HG03378 (cell line): ENCODE data around the gene DIO3.
"Not testable (repeated sequence)": the region's sequence is repeated elsewhere in the genome, so short reads cannot be mapped to it uniquely, and the experiment has no call there.

Source experiments
- ATAC-seq: cut with Tn5 transposase; IDR thresholded peaks from one replicate; pipeline ENCODE4 v1.9.1; 2021; ENCODE audit warnings: mild to moderate bottlenecking, moderate library complexity; ENCODE audit not compliant: unreplicated experiment

DIO3 gene

DNA sequence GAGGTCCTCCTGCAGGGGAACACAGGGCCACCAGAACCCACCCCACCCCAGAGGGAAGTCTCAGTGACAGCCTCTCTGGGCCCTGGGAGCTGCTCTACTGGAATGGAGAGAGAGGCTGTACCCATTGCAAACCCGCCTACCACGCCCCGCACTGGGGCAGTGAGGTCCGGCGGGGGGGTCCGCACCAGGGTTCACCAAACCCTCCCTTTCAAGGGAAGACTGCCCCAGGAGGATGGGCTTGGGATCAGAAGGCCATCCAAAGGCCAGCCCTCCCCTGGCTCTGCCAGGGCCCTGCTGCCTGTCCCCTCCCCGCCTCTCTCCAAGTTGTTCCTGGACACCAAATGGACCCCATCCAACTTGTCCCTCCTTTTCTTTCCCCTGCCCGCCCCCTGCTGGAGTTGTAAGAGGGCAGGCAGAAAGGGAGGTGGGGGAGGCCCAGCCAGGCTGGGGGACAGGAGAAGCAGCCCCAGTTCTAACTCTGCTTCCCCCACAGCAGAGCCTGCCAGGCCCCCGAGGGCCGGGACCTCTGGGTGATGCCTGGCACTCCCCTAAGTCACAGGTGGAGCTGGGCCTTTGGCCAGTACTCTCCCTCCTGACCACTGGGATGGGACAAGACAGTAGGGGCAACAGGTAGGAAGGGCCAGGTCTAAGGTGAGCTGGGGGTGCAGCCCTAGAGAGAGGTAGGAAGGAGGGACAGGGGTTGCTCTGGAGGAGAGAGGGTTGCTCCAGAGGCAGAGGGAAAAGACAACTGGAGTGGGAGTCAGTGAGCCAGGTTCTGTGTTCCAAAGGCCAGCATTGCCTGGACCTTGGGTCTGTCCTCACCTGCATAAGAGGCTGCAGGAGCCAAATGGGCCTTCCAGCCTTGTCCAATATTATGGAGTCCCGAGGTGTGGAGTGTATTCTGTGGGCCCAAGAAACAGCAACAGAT lies 3.2 kb upstream of the DIO3 start:
- no peak for ATAC-seq

DNA sequence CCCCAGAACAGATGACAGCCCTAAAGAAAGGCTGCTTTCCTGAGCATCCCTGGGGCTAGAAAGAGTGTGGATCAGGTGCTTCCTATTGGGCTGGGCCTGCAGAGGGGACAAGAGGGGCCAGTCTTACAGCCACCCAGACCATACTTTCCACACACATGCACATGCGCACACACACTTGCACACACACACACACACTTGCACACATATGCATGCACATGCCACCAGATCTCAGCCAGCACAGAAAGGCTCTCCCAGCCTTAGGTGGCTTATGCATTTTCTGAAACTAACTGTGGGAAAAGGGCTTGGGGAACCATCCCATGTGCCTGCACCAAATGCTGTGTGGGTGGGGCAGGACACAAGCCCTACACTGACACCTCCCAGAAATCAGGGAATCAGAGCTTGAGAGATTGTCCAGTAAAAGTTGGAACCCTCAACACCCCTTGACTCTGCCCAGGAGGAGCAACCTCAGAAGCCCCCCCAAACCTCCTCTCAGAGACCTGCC lies 2.5 kb upstream of the DIO3 start:
- ATAC-seq = no peak

DNA sequence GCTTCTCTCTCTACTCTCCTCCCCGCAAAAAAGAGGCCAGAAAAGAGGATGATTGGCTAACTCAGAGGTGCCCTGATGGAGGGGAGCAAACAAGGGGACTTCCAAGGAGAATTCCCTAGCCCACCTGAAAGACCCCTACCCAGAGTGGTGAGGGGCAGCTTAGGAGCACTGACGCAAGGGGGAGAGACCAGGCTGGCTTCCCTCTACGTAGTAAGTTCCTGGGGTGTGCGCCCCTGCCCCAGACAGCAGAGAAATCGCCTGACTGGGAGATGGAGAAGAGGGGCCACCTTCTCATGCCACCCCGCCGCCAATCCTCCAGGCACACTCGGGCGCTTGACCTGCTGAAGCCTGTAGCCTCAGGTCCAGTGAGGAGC lies 2.1 kb upstream of the DIO3 start:
- ATAC-seq = no peak

DNA sequence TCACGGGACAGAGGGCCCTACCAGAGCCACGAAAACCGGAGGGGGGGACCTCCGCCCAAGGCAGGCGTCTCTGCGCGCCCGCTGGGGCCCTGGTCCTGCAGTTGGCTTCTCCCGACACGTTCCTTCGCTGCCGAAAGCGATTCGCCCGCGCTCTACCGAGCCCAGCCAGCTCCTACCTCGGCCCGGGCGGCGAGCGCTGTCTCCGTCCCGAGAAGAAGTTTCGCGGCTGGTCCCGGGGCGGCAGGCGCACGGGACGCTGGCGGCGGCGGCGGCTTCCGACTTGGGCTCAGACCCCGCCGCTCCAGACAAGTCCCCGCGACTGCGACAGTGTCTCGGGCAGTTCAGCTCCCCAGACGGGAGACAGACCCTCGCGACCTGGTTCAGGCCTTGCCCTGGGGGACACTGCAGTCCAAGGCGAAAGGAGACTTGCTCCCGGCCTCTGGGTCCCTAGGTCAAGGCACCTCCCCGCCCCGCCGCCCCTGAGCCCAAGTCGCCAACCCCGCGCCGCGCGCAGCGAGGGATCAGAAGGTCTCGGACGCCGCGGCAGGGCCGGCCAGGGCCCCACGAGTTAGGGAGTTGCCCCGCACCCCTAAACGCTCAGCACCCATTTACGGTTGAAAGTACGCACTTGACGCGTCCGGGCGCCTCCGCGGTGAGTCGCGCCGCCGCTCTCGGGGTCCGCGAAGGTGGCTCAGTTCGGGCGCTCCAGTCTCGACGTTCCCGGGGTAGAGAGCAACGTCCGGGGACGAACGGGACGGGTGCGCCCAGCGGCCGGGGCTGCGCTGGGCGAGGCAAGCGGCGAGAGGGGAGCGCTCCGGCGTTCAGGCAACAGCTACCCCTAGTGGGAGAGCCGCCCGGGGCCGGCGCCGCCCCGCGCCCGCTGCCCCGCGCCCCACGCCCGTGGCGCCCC lies 1.4 kb upstream of the DIO3 start:
- ATAC-seq = no peak

DNA sequence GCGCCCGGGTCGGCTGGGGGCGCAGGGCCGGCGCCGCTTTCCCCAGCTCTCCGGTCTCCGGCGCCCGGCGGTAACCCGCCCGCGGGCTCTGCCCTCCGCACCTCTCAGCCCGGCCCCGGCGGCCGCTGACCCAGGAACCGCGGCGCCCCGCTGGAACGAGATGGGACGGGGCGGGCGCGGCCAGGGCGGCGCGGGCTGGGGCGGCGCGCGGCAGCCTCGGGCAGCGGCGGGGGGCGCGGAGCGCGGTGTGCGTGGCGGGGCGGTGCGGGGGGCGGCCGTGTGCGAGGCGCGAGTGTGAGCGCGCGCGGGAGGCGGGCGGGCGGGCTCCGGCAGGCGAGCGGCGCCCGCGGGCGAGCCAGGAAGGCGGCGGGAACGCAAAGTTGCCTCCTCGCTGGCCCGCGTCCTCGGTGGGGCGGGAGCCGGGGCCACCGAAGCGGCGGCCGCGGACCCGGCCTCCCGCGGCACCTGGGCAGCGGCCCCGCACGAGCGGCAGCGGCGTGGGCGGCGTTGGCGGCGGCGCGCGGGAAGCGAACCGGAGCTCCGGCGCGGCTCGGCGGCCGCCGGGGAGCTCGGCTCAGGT lies 671 bp upstream of the DIO3 start:
- no peak for ATAC-seq

DNA sequence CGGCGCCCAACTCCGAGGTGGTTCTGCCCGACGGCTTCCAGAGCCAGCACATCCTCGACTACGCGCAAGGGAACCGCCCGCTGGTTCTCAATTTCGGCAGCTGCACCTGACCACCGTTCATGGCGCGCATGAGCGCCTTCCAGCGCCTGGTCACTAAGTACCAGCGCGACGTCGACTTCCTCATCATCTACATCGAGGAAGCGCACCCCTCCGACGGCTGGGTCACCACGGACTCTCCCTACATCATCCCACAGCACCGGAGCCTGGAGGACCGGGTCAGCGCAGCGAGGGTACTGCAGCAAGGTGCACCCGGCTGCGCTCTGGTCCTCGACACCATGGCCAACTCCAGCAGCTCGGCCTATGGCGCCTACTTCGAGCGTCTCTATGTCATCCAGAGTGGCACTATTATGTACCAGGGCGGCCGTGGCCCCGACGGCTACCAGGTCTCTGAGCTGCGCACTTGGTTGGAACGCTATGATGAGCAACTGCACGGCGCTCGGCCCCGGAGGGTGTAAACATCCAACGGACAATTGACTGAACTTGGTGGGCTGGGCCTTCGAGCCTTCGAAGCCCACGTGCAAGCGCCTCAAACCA lies 699 bp downstream of the DIO3 start:
- ATAC-seq = no peak

DNA sequence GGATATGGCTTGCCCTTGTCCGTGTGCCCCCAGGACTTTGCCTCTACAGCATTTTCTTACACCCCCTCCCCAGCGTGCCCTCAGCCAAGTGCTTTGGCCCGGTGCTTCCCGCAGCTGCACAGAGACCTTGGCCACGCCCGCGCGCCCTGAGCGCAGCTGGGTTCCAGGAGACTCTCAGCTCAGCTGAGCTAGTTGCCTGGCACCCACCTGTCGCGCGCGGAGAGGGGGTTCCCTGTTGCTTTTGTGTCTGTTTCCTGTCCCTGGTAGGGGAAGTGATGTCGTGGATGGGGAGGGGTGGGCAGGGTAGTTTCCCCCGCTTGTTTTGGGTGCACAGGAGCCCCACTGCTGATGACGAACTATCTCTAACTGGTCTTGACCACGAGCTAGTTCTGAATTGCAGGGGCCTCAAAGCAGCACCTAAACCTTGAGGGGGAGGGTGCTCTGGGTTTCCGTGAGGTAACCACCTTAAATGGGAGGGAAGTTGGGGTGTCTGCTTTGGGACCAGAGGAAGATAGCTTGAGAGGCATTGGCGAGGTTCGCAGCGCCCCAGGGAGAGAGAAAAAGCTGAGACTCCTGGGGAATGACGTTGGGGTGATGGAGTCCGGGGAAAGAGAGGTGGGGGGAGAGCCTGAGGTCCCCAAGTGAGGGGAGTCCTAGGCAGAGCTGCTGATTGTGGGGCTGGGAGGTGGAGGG lies 1.5 kb downstream of the DIO3 start:
- ATAC-seq = no peak

DNA sequence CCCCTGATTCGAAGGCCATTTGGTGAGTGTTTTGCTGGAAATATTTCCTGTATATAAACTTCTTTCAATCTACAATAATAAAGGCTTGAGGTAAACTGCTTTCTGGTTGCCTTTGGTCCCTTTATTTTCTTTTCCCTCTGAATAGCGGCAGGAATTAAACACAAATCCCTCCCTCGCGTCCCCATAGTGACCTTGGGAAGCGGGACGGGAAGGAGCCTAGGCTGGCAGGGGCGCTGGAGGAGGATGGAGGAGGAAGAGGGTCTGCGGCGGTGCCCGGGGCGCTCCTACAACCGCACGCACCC lies 2.0 kb downstream of the DIO3 start:
- no peak for ATAC-seq

DNA sequence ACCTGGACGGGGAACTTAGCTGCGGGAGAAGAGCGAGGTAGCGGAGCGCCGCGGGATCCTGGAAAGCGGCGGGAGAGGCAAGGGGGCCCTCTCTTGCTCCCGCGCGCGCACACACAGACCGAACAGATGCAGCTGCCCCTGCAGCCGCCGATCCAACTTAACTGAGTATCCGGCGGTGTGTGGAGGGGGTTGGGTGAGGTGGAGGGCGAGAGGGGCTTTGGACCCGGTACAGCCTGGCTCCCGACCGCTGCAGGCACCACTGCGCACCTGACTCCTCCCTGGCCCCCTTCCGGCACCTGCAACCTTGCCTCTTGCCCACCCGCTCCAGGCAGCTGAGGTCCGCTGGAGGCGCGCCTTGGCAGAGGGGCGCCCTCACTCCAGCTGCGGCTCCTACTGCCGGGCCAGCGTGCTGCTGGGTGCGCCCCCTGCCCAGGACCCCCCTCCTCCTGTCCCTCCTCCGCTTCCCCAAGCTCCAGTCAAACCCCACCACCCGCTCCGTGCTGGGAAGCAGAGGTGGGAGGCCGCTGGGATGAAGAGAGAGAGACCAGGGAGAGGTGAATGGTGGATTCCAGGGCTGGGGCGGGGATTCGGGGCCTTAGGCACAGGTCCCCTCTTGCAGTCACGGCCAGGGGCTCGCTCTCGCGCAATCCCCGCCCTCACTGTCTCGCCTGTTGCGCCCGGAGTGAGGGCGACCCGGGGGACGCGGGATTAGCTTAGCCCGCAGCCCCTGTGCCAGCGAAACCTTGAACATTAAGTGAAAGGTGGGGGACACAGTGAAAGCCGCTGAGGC lies 2.6 kb downstream of the DIO3 start:
- no peak for ATAC-seq

DNA sequence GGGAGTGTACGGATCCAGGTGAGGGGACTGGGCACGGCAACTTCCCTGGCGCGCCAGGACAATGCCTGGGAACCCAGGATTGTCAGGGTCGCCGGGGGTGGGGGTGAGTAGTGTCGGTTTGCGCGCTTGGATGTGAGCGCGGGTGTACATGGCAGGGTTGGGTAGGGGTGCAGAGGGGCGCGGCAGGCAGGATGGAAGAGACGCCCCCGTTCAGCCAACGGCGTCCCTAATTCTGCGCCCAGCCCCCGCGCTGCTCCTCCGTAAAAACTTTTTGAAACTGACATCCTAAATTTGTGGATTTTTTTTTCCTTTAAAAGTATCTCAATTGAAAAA lies 3.1 kb downstream of the DIO3 start:
- no peak for ATAC-seq

DNA sequence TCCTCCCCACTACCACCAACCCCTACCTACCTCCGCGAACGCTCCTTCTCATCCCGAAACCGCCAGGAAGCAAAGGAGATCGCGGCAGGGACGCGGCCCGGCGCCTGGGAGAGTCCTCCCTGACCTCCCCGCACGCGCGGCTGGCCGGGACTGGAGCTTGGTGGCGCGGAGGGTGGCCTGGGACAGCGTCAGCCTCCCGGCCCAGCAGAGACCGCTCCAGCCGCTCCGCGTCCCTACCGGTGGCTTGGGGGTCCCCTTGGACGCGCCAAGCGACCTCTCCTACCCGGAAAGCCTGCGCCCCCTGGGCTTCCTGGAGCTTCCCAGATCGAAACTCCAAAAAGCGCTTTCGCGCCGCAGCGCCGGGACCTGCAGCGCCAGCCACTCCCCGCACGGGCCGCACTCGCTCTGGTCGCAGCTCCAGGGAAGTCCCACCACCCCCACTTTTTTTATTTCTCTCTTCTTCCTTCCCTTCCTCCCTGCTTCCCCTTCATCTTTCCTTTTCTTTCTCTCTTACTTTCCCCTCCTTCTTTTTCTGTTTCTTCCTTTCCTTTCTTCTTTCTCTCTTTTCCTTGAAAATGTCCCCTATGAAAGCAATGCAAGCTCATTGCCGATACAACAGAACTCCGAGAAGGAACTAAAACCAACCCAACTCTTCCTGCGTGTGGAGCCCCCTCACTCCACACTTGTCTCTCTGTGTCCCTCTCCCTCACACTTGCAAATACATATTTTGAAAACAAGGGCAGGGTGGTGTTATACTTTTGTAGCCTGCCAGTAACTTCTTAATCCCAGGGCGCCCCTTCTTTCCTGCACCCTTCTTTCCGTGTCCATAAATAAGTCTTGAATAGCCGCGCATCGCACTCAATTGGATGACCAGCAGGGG lies 3.8 kb downstream of the DIO3 start:
- ATAC-seq = no peak

DNA sequence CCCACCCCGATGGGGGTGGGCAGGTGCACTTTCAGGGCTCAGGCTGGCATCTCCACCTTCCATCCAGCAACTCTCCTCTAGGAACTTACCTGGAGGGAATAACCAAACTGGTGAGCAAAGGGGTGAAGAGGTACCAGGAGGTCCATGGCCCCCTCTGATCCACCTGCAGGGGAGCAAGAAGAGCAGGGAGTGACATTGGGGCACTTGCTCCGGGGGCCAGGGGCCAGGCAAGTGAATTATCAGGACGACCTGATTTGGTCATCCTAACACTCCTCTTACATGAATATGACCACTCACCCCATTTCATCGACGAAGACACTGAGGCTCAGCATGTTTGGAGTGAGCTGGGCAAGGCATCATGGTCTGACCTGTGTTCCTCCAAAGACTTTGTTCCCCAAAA lies 6.0 kb downstream of the DIO3 start:
- ATAC-seq = no peak

DNA sequence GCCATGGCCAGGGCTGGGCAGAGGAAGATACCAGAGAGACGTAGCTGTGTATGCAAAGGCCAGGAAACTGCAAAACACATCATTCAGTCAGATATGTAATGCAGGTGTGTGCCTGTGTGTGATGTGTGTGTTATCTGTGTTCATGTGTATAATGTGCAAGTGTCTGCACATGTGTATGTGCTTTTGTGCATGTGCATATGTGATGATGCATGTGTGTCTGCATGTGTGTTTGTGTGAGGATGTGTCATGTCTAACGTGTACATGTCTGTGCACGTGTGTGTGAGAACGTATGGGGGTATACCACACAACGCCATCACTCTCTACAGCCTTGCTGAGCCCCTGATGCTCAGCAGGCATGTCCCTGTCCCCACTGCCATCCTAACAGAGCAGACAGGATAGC lies 9.7 kb downstream of the DIO3 start:
- ATAC-seq = no peak

DNA sequence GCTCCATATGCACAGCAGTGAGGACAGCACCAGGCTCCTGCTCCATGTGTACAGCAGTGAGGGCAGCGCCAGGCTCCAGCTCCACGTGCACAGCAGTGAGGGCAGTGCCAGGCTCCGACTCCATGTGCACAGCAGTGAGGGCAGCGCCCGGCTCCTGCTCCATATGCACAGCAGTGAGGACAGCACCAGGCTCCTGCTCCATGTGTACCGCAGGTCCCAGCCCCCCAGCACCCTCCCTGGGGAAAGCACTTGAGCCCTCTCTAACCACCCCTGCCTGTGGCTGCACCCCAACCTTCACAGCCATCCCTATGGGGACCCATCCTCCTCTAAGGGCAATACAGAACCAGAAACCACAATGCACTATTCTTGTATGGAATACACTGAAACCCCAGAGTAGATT lies 11.2 kb downstream of the DIO3 start:
- not testable (repeated sequence) for ATAC-seq

DNA sequence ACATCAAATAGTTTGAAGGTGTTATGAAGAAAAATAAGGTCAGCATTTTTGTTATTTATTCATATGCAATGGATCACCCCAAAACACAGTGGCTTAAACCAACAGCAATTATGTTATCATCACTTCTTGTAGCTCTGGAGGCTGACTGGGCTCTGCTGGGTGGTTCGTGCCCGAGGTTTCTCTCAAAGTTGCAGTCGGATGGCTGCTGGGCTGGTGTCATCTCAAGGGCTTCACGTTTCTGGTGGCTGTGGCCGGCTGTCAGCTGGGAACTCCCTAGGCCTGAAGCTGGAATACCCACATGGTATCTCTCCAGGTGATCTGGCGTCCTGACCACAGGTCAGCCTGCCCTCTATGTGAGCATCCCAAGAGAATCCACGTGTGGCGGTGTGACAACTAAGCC lies 12.0 kb downstream of the DIO3 start:
- no peak for ATAC-seq

DNA sequence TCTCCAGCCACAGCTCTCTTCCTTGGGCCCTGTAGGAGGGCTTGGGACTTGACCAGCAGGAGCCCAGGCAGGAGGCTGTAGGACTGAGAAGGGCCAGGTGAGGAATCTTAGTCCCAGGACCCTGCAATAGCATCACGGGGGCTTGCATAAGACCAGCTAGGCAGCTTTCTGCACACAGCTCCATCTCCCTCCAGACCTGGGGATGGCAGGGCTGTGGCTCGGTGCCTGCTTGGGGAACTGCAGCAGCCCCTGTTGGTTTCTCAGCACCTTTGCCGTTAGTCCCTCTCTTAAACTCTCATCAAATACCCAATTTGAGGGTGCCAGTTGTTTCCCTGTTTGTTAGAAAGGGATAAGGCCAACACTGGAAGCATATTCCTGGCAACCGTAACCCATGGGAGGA lies 14.3 kb downstream of the DIO3 start:
- no peak for ATAC-seq

DNA sequence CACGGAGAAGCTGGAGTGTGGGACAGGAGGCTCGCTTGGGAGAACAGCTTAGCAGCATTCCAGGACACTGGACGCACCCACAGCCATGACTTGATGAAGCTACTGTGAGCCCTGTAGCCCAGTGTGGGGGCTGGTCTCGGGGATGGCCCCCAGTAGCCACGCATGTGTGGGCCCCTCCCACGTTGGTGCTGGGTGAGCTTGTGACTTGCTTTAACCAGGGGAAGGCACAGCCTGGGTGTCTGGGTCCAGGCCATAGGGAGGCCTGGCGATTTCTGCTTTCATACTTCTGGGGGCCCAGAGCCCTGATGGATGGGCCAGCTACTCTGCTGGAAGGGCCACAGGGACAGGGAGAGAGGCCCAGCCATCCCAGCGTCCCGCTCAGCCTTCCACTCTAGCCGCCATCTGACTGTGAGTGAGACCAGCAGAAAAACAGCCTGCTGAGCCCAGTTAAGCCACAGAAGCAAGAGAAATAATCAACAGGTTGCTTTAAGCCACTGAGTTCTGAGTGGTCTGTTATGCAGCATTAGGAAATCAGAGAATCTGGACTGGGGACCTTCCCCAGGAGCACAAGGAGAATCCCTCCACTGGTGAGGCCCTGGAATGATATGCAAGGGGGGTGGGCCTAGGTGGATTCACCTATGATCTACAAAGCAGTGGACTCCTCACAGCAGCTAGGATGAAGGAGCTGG lies 16.1 kb downstream of the DIO3 start:
- no peak for ATAC-seq

DNA sequence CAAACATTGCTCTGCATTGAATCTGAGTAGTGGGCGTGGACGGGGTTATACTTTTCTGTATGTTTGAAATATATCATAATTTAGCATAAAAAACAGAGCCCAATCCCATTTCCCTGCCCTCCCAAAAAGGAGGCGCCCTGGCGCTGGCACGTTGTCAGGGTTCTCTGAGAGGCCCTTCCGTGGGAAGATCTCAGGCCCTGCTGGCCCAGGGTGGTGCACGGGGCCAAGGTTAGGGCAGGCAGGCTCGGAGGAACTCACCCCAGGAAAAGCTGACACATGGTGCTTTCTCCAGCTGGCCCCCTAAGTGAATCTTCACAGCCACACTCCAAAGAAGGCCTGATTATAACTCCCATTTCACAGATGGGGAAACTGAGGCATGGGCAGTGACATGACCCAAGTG lies 17.2 kb downstream of the DIO3 start:
- no peak for ATAC-seq
